Hepatocyte (in vitro differentiated cells): Measurements from ENCODE around the gene LRRC14B.

ENCODE experiments used
- CTCF ChIP-seq: fragments of 200-600 bp; sonication (generic); IDR thresholded peaks from 2 replicates; pipeline ENCODE4 v1.5.1; 2016; ENCODE audit warnings: antibody characterized with exemption, mild to moderate bottlenecking; ENCODE audit not compliant: poor library complexity
- EZH2 ChIP-seq: fragments of 200-600 bp; sonication (generic); IDR thresholded peaks from 2 replicates; pipeline ENCODE4 v1.6.1; 2016; ENCODE audit warnings: antibody characterized with exemption, mild to moderate bottlenecking, borderline replicate concordance

DNA sequence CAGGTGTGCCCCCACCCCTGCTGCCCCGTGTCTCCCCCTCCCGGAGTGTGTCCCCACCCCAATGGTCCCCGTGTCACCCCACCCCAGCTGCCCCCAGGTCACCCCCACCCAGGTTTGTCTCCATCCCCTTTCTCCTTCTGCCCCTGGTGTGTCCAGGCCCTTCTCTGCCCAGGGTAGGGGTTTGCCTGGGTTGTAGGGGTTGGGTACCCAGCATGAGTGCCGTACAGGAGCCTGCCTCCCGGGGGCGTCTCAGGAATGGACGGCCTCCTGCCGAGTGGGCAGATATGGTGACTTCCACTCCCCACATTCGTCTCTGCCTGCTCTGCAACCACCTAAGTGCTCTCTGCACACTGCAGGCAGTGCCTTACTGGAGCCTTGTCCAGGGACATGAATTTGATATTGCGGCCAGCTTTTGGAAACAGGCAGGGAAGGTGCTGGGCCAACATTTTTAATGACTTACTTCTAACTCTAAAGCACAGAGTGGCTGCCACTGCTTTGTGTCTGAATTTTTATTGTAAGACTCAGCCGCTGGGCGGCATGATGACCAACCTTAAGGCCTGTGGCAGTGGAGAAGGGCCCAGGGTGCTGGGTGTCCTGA lies 6.7 kb downstream of the LRRC14B start:
- TF ChIP-seq CTCF, result no peak
- no peak for TF ChIP-seq EZH2
